SK-N-MC (cell line): ENCODE results near the gene FMR1NB.

Experiments used
- EZH2 ChIP-seq: fragments of 200-600 bp; sonication (generic); IDR thresholded peaks from one replicate; pipeline ENCODE4 v1.6.1; 2017; ENCODE audit warnings: antibody characterized with exemption
- POLR2AphosphoS5 ChIP-seq: IDR thresholded peaks from 2 replicates; pipeline ENCODE4 v1.6.1; 2012; ENCODE audit warnings: mild to moderate bottlenecking, low read depth, low read length, borderline replicate concordance

GRCh38 chrX:147981038-147981752 lies at the start of gene FMR1NB:
- TF ChIP-seq POLR2AphosphoS5 (no peak), EZH2 (no peak)
